ENCODE data around the gene SLC52A1.

The SLC52A1 gene

DNA sequence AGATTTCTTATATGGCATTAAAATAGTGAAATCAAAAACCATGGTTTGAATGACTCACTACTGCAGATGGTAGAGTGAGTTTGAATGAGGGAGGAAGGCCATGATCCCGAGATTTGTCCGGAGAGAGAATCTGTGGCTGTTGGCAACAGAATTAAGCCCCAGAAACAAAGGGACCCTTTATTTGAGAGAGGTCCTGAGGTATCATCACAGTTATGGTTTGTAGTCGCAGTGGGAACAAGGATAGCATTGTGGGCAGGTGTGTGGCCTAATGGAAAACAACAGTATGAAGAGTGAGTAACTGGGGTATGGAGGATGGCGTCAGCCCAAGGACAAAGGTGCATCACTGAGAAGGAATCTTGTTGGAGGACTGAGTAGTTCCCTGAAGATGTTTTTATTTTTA is 34.5 kb upstream of the SLC52A1 start:
- Histone ChIP-seq H3K4me1 (ENCODE audit: insufficient read depth, poor library complexity, severe bottlenecking) (no peaks in the 10 kb centered on the region), H3K27me3 (ENCODE audit: insufficient read depth, poor library complexity, severe bottlenecking) (no peaks in the 10 kb centered on the region), H3K4me3 (ENCODE audit: severe bottlenecking) (no peak overlapping the region), H3K36me3 (ENCODE audit: low read depth) (no peaks in the 10 kb centered on the region), H3K9me3 (ENCODE audit: severe bottlenecking) (no peaks in the 10 kb centered on the region), H3K27ac (ENCODE audit: poor library complexity, severe bottlenecking) (no peak overlapping the region)
- ATAC-seq (ENCODE audit: low read depth): no peak
- TF ChIP-seq, protein P1, sequence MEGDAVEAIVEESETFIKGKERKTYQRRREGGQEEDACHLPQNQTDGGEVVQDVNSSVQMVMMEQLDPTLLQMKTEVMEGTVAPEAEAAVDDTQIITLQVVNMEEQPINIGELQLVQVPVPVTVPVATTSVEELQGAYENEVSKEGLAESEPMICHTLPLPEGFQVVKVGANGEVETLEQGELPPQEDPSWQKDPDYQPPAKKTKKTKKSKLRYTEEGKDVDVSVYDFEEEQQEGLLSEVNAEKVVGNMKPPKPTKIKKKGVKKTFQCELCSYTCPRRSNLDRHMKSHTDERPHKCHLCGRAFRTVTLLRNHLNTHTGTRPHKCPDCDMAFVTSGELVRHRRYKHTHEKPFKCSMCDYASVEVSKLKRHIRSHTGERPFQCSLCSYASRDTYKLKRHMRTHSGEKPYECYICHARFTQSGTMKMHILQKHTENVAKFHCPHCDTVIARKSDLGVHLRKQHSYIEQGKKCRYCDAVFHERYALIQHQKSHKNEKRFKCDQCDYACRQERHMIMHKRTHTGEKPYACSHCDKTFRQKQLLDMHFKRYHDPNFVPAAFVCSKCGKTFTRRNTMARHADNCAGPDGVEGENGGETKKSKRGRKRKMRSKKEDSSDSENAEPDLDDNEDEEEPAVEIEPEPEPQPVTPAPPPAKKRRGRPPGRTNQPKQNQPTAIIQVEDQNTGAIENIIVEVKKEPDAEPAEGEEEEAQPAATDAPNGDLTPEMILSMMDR (IDR thresholded peaks at IDR 0.05; ENCODE audit: poor library complexity, severe bottlenecking): no peak
- DNase-seq (ENCODE audit: low spot score): no peak

DNA sequence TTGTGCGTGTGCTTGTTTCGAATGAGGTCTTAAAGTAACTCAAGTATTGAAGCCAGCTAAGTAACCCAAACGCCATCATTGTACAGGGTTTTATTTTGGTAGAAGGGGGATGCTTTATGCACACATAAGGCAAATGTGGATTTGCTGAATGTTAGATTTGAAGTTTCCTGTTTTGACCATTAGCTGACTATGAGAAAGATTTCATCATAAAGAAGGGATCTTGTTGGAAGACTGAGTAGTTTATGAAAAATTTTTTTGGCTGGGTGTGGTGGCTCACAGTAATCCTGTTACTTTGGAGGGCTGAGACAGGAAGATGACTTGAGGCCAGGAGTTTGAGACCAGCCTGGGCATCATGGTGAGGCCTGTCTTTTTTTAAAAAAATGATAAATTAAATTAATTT is 33.0 kb upstream of the SLC52A1 start:
- H3K27me3 ChIP-seq (ENCODE audit: insufficient read depth, poor library complexity, severe bottlenecking): no peaks in the 10 kb centered on the region
- no peaks in the 10 kb centered on the region for H3K4me1 ChIP-seq (ENCODE audit: insufficient read depth, poor library complexity, severe bottlenecking)
- ATAC-seq (ENCODE audit: low read depth) (no peak), DNase-seq (ENCODE audit: low spot score) (no peak)
- TF ChIP-seq, protein P1 (IDR thresholded peaks at IDR 0.05; ENCODE audit: poor library complexity, severe bottlenecking): no peak
- H3K4me3 ChIP-seq (ENCODE audit: severe bottlenecking): no peak overlapping the region
- no peak overlapping the region for H3K27ac ChIP-seq (ENCODE audit: poor library complexity, severe bottlenecking)
- no peaks in the 10 kb centered on the region for H3K36me3 ChIP-seq (ENCODE audit: low read depth)
- no peaks in the 10 kb centered on the region for H3K9me3 ChIP-seq (ENCODE audit: severe bottlenecking)

DNA sequence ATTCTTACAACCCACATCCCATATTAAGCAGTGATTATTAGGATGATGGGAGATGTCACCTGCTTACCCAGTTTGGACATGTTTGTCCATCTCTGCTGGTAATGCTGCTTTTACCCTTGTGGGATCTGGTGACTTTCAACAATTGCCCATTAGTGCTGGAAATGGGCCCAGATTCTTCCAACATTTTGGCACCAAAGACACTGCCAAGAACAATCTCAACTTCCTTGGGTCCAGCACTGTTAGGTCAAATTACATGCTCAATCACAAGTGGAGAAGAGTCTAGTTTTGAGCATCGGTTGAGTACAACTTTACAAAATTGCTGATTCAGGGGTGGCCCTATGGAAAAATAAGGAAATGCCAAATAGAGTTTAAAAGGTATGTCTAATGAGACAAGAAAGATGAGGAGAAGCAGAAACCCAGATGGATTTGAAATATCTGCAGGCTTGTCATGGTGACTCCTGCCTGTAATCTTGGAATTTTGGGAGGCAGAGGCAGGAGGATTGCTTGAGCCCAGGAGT is 30.1 kb upstream of the SLC52A1 start:
- Histone ChIP-seq H3K9me3 (ENCODE audit: severe bottlenecking) (no peaks in the 10 kb centered on the region), H3K27ac (ENCODE audit: poor library complexity, severe bottlenecking) (no peak overlapping the region), H3K27me3 (ENCODE audit: insufficient read depth, poor library complexity, severe bottlenecking) (no peaks in the 10 kb centered on the region), H3K4me3 (ENCODE audit: severe bottlenecking) (no peak overlapping the region), H3K36me3 (ENCODE audit: low read depth) (no peaks in the 10 kb centered on the region), H3K4me1 (ENCODE audit: insufficient read depth, poor library complexity, severe bottlenecking) (no peaks in the 10 kb centered on the region)
- ATAC-seq (ENCODE audit: low read depth) (no peak), DNase-seq (ENCODE audit: low spot score) (no peak)
- TF ChIP-seq, protein P1 (IDR thresholded peaks at IDR 0.05; ENCODE audit: poor library complexity, severe bottlenecking): no peak

DNA sequence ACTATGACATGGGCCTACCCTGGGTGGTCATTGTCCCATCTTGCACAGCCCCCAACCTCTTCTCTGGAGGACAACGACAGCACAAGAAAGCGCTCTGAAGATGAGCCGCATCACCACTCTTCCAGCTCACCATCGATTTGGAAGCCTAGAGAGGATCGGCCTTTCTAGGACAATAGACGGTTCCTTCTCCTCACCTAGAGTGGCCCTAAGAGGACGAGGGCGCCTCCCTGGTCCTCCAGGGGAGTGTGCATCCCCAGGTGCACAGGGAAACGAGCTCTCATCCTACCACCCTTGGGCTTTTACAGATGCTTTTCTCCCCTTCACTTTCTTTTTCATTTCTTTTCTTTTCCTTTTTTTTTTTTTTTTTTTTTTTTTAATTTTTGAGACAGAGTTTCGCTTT is 20.3 kb upstream of the SLC52A1 start:
- no peak for DNase-seq (ENCODE audit: low spot score)
- TF ChIP-seq, protein P1 (IDR thresholded peaks at IDR 0.05; ENCODE audit: poor library complexity, severe bottlenecking): no peak
- H3K36me3 ChIP-seq (ENCODE audit: low read depth): no peaks in the 10 kb centered on the region
- no peaks in the 10 kb centered on the region for H3K27me3 ChIP-seq (ENCODE audit: insufficient read depth, poor library complexity, severe bottlenecking)
- ATAC-seq (ENCODE audit: low read depth): no peak
- H3K9me3 ChIP-seq (ENCODE audit: severe bottlenecking): no peaks in the 10 kb centered on the region
- H3K27ac ChIP-seq (ENCODE audit: poor library complexity, severe bottlenecking): no peak overlapping the region
- H3K4me1 ChIP-seq (ENCODE audit: insufficient read depth, poor library complexity, severe bottlenecking): no peaks in the 10 kb centered on the region
- H3K4me3 ChIP-seq (ENCODE audit: severe bottlenecking): no peak overlapping the region

DNA sequence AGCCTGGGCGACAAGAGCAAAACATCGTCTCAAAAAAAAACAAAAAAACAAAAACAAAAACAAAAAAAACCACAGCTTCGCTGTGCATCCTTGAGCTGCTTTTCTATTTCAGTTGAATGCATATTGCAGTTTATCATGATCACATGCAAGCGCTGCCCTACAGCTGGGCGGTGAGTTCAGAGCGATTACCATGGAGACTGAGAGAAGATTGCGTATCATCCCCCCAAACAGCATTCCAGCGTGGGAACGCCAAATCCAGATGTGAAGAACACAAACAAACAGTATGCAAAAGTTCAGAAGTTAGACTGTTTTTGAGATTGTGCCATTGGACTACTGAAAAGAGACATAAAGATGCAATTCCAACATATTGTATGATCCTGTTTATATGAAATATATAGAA is 15.1 kb upstream of the SLC52A1 start:
- no peaks in the 10 kb centered on the region for H3K9me3 ChIP-seq (ENCODE audit: severe bottlenecking)
- ATAC-seq (ENCODE audit: low read depth) (no peak), DNase-seq (ENCODE audit: low spot score) (no peak)
- H3K4me1 ChIP-seq (ENCODE audit: insufficient read depth, poor library complexity, severe bottlenecking): no peaks in the 10 kb centered on the region
- H3K36me3 ChIP-seq (ENCODE audit: low read depth): no peaks in the 10 kb centered on the region
- H3K4me3 ChIP-seq (ENCODE audit: severe bottlenecking): no peak overlapping the region
- TF ChIP-seq, protein P1 (IDR thresholded peaks at IDR 0.05; ENCODE audit: poor library complexity, severe bottlenecking): no peak
- H3K27me3 ChIP-seq (ENCODE audit: insufficient read depth, poor library complexity, severe bottlenecking): no peaks in the 10 kb centered on the region
- H3K27ac ChIP-seq (ENCODE audit: poor library complexity, severe bottlenecking): no peak overlapping the region

Data from RWPE2 (cell line).